BJ (cell line): Measurements from ENCODE around the gene RBBP8NL. TPM values are rescaled to one million over a fixed set of nuclear protein-coding genes. Genes with fewer than 3 reads are reported as not detected.
A peak's percentile ranks its signal among the peaks of the same experiment; 100 is the strongest.

ENCODE experiments used
- CTCF ChIA-PET: fragments of 350-600 bp; formaldehyde crosslinking; extraction: SDS; loops from one replicate; lab custom pipeline; 2021; ENCODE audit warnings: antibody characterized with exemption, inconsistent platforms; lab: Yijun Ruan, JAX
- POLR2A ChIA-PET: fragments of 300-600 bp; sonication (Branson Sonifier 250); formaldehyde crosslinking; extraction: SDS; loops from one replicate; lab custom pipeline; 2021; ENCODE audit warnings: antibody characterized with exemption; lab: Charles Lee
- DNase-seq: peaks from one replicate; pipeline ENCODE4 v3.0.0-alpha.2; 2011; ENCODE audit warnings: low read depth
- H3K27me3 ChIP-seq: 2 replicates; pipeline ENCODE4 v1.6.0; 2011; ENCODE audit warnings: low read length; ENCODE audit not compliant: control insufficient read depth, insufficient read depth
- H3K36me3 ChIP-seq: 2 replicates; pipeline ENCODE4 v1.5.1; 2011; ENCODE audit warnings: low read length; ENCODE audit not compliant: control insufficient read depth, insufficient read depth
- H3K4me3 ChIP-seq: 2 replicates; pipeline ENCODE4 v1.5.1; 2011; ENCODE audit warnings: low read depth, mild to moderate bottlenecking, control low read depth, low read length
- polyA plus RNA-seq: library from polyadenylated mRNA; depleted of rRNA; stranded (reverse); fragments of >200 nt; gene quantifications from 2 replicates; pipeline ENCODE4 v1.2.3, GENCODE V29; 2011
- TF ChIP-seq, protein P1 (sequence below): IDR thresholded peaks from 2 replicates; pipeline ENCODE4 v1.5.1; 2011; ENCODE audit warnings: low read depth, mild to moderate bottlenecking, control low read depth, inconsistent platforms, low read length, moderate library complexity; ENCODE audit not compliant: insufficient read depth

The RBBP8NL gene
- polyA plus RNA-seq, 1 experiment = not detected

GRCh38 chr20:62408055-62408454 is 19.3 kb downstream of the RBBP8NL start:
- Histone ChIP-seq H3K27me3 (no peaks in the 10 kb centered on the region), H3K4me3 (no peak overlapping the region), H3K36me3 (no peaks in the 10 kb centered on the region)
- no peak for DNase-seq
- CTCF ChIA-PET = no interaction called here
- POLR2A ChIA-PET = no interaction called here
- TF ChIP-seq, protein P1, sequence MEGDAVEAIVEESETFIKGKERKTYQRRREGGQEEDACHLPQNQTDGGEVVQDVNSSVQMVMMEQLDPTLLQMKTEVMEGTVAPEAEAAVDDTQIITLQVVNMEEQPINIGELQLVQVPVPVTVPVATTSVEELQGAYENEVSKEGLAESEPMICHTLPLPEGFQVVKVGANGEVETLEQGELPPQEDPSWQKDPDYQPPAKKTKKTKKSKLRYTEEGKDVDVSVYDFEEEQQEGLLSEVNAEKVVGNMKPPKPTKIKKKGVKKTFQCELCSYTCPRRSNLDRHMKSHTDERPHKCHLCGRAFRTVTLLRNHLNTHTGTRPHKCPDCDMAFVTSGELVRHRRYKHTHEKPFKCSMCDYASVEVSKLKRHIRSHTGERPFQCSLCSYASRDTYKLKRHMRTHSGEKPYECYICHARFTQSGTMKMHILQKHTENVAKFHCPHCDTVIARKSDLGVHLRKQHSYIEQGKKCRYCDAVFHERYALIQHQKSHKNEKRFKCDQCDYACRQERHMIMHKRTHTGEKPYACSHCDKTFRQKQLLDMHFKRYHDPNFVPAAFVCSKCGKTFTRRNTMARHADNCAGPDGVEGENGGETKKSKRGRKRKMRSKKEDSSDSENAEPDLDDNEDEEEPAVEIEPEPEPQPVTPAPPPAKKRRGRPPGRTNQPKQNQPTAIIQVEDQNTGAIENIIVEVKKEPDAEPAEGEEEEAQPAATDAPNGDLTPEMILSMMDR = no peak

DNA sequence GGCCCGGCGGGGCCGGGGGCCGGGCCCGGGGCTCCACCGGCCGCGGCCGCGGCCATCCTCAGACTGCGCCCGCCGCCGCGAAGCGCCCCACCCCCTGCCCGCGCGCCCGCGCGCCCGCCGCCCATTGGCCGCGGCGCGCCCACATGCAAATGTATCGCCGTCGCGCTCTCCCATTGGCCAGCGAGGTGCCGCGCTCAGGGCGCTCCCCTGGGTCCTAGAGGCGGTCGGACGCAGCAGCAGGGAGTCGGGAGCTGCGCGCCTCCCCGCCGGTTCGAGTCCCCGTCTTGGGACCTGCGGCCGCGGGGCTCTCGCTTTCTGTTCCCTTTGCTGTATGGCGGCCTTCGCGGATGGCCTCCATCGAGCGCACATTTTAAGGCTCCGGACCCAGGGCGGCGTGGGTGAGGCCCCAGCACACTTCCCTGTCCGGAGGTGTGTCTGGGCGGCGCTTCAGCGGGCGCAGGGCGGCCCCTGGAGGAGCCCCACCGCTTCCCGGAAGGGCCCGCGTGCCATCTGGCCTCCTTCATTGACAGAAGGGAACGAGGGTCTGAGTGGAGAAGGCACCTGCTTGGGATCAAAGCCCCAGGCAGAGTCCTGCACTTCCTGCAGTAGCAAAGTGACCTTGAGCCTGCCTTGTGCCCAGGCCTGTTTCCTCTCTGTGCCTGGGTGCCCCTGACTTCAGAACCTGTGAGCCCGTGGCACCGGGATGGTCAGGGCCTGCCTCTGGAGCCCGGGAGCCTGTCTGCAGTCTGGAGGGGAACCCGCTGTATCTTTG is 19.9 kb downstream of the RBBP8NL start, which contains the start of gene CABLES2:
Gene CABLES2 (minus strand): TSS at position 65 of the 772 bp plus-strand sequence. CDS start 9 bp downstream, at position 56.
- Histone ChIP-seq H3K27me3 (no peaks in the 10 kb centered on the region), H3K36me3 (no peaks in the 10 kb centered on the region), H3K4me3 (peak within 1 kb of the TSS; percentile 74)
- ChIA-PET POLR2A (no interaction called here), CTCF (interaction anchor here (0.7 kb wide), 1 partner anchor 212 kb away, joined by 3 read pairs; no protein-coding TSS in a partner anchor)
- DNase-seq = peak; percentile 46
- TF ChIP-seq, protein P1 = no peak

- Histone ChIP-seq H3K4me3 (peak overlapping the region; percentile 74), H3K27me3 (no peaks in the 10 kb centered on the region), H3K36me3 (no peaks in the 10 kb centered on the region)
- no peak for DNase-seq
- TF ChIP-seq, protein P1 = no peak
- ChIA-PET POLR2A (no interaction called here), CTCF (interaction anchor here (0.7 kb wide), 1 partner anchor 213 kb away, joined by 3 read pairs; no protein-coding TSS in a partner anchor)
These were observed 20.6 kb downstream of the RBBP8NL start for GRCh38 chr20:62406635-62407176.

DNA sequence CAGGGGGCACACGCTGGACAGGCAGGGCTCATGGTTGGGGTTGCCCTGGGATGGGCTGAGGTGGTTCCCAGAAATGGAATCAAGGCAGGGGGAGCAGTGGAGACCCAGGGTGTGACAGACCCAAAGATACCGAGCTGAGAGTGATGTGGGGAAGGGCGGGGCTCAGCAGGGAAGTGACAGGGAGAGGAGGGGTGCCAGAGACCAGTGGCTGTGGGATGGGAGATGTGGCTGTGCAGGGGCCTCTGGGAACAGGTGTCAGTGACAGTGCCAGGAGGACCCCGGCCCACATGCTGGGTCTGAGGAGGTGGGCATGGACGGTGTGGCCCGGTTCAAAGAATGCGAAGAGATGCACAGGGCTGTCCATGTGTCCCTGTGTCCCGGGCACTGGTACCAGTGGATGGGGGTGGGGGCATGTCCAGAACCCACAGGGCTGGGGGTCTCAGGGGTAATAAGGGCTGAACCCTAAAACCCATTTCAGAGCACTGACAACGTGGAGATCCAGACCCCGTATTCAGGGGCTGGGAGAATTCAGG is 21.3 kb downstream of the RBBP8NL start:
- POLR2A ChIA-PET = no interaction called here
- DNase-seq = no peak
- Histone ChIP-seq H3K27me3 (no peaks in the 10 kb centered on the region), H3K4me3 (peak overlapping the region; percentile 74), H3K36me3 (no peaks in the 10 kb centered on the region)
- CTCF ChIA-PET = interaction anchor here (1.1 to 1.4 kb wide), 3 partner anchors 10 to 105 kb away, joined by 3 to 4 read pairs (median 3); partner anchors contain the start of gene ADRM1
- TF ChIP-seq, protein P1 = no peak
